ENCODE results near the gene NFATC2.

Gene NFATC2

GRCh38 chr20:51553897-51554486 is 11.5 kb upstream of the NFATC2 start (continued):
- TF ChIP-seq SCRT1 (tag by site-specific recombination; IDR thresholded peaks at IDR 0.05; ENCODE audit: borderline replicate concordance) (no peak), ZNF544 (tag by site-specific recombination; IDR thresholded peaks at IDR 0.05) (no peak), ZNF394 (tag by site-specific recombination; IDR thresholded peaks at IDR 0.05; ENCODE audit: borderline replicate concordance) (no peak), BCL6B (tag by site-specific recombination; IDR thresholded peaks at IDR 0.05) (no peak), ZNF785 (tag by site-specific recombination; IDR thresholded peaks at IDR 0.05) (no peak), ZNF571 (tag by site-specific recombination; IDR thresholded peaks at IDR 0.05) (no peak), ZNF639 (tag by site-specific recombination; IDR thresholded peaks at IDR 0.05) (no peak), ZFP69B (tag by site-specific recombination; IDR thresholded peaks at IDR 0.05) (no peak), TRIM28 (IDR thresholded peaks at IDR 0.05; ENCODE audit: borderline replicate concordance, low read length) (no peak), REST (tag by site-specific recombination; IDR thresholded peaks at IDR 0.05) (no peak), ZNF404 (tag by site-specific recombination; IDR thresholded peaks at IDR 0.05) (no peak)

- H3K4me1 ChIP-seq (ENCODE audit: control insufficient read depth, insufficient read depth, low read length) = no peaks in the 10 kb centered on the region
- POLR2A ChIA-PET = no interaction called here
- CTCF ChIA-PET = interaction anchor here (0.6 to 1.7 kb wide), 3 partner anchors 10 to 761 kb away, joined by 3 to 6 read pairs (median 4); no protein-coding TSS in a partner anchor
- no peaks in the 10 kb centered on the region for H3K36me3 ChIP-seq (ENCODE audit: control insufficient read depth in 2 of 2, insufficient read depth in 1 of 2, low read length in 2 of 2)
- no peak for TF ChIP-seq GLIS2 (tag by site-specific recombination; IDR thresholded peaks at IDR 0.05)
- no peak for TF ChIP-seq ZNF670 (tag by site-specific recombination; IDR thresholded peaks at IDR 0.05; ENCODE audit: low read depth)
- TF ChIP-seq MZF1 (tag by site-specific recombination; IDR thresholded peaks at IDR 0.05; ENCODE audit: borderline replicate concordance) = no peak
- no peaks in the 10 kb centered on the region for H3K9me3 ChIP-seq (ENCODE audit: control insufficient read depth, insufficient read depth, low read depth, low read length)
- no peak overlapping the region for H3K27ac ChIP-seq (ENCODE audit: extremely low read depth, low read depth, low read length)
- H3K4me3 ChIP-seq (ENCODE audit: low read depth, low read length) = no peak overlapping the region
Observed at GRCh38 chr20:51551186-51551585, 8.7 kb upstream of the NFATC2 start.

- no peak overlapping the region for H3K4me3 ChIP-seq (ENCODE audit: low read depth, low read length)
- H3K9me3 ChIP-seq (ENCODE audit: control insufficient read depth, insufficient read depth, low read depth, low read length) = no peaks in the 10 kb centered on the region
- POLR2A ChIA-PET = no interaction called here
- no peak overlapping the region for H3K27ac ChIP-seq (ENCODE audit: extremely low read depth, low read depth, low read length)
- no peaks in the 10 kb centered on the region for H3K4me1 ChIP-seq (ENCODE audit: control insufficient read depth, insufficient read depth, low read length)
- no peaks in the 10 kb centered on the region for H3K36me3 ChIP-seq (ENCODE audit: control insufficient read depth in 2 of 2, insufficient read depth in 1 of 2, low read length in 2 of 2)
- CTCF ChIA-PET = no interaction called here
- TF ChIP-seq ZNF148 (tag by site-specific recombination; IDR thresholded peaks at IDR 0.05; ENCODE audit: borderline replicate concordance) (no peak), KLF7 (tag by site-specific recombination; IDR thresholded peaks at IDR 0.05; ENCODE audit: borderline replicate concordance) (no peak), PRDM10 (tag by site-specific recombination; IDR thresholded peaks at IDR 0.05) (no peak), ZFP69B (tag by site-specific recombination; IDR thresholded peaks at IDR 0.05) (no peak), ZNF223 (tag by site-specific recombination; IDR thresholded peaks at IDR 0.05) (no peak), KLF1 (tag by site-specific recombination; IDR thresholded peaks at IDR 0.05) (no peak), ZNF391 (tag by site-specific recombination; IDR thresholded peaks at IDR 0.05; ENCODE audit: borderline replicate concordance, low read depth) (no peak), ZNF157 (tag by site-specific recombination; IDR thresholded peaks at IDR 0.05) (no peak)
Observed at GRCh38 chr20:51549474-51549873, 7.0 kb upstream of the NFATC2 start.

Data from HEK293 (cell line).